ENCODE results near the gene FOXN3.
A peak's percentile ranks its signal among the peaks of the same experiment; 100 is the strongest.
"Not testable (repeated sequence)": the region's sequence is repeated elsewhere in the genome, so short reads cannot be mapped to it uniquely, and the experiment has no call there.

Gene FOXN3

DNA sequence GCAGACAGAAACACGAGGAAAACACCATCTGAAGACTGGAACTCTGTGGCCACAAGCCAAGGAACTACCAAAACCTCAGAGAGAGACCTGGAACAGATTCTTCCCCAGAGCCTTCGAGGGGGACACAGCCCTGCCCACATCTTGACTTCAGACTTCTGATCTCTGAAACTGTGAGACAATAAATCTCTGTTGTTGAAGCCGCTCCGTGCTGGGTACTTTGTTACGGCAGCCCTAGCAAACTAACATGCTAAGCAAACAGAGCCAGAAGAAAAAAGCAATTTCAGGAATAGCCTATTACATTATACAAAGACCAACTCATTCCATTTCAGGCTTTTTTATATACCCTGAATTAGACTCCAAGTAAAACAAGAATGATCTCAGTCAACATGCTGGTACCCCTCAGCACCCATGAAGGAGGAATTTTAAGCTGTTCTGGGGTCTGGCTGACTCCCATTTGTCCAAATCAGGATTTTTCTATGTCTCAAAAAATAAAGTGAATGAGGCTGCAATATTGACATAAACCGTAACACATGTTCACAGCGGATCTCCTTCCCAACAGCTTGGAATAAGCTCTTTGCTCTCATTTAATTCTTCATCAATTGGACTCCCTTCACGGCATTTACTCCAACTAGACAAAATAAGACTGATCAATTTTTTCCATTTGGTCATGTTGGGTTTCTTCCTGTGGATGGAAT lies 190.1 kb downstream of the FOXN3 start:
- no peak for DNase-seq

DNA sequence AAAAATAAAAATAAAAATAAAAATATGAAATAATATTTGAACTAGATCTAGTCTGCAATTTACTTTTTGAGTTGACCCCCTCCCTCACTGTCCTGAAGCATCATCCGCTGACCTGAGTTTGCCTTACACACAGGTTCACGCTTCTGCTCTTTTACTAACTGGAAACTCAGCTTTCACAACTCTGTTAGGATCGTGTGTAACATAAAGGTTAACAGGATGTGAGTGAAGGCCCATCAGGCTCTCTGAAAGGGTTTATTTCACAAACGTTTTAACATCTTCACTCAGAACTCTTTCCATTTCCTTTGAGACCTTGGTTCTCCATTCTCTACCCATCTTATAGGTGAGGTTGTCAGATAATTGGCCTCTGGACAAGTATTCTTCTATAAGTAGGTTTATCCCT lies 191.4 kb downstream of the FOXN3 start:
- no peak for DNase-seq

DNA sequence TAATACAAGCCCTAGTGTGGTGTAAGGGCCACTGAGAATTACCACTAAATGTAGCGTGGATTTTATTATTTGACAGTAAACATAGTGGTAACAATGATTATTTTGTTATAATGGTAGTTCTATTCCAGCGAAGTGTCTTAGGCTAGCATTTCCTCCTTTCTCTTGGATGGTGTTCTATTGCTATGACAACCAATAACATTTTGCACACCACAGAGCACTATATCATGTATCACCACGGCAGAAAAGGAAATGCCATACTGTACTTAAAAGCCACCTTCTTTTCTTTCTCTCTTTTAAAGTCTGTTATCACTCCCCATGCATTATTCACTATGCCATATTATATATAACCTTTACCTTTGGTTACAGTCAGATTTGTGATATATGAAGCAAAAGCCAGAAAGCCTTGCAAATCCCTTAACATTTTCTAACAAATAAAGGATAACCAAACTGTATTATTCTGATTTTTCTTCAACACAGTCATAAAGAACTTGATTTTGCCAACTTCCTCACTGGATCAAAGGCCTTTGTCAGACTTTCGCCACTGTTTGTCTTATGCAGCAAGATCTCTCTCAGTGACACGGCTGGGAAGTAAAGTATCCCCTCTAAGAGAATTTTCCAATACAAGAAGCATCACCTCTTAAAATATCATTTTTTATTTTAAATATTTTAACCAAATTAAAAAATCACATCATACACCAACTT lies 195.8 kb downstream of the FOXN3 start:
- peak; percentile 41 to 45 for DNase-seq

DNA sequence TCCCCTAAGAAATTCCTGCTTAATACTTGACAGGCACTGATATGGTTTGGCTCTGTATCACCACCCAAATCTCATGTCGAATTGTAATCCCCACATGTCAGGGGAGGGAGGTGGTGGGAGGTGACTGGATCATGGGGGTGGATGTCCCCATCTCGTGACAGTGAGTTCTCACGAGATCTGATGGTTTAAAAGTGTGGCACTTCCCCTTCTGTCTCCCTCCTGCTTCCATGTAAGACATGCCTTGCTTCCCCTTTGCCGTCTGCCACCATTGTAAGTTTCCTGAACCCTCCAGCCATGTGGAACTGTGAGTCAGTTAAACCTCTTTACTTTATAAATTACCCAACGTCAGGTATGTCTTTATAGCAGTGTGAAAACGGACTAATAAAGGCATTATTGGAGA lies 198.0 kb downstream of the FOXN3 start:
- peak; percentile 77 to 87 for DNase-seq

DNA sequence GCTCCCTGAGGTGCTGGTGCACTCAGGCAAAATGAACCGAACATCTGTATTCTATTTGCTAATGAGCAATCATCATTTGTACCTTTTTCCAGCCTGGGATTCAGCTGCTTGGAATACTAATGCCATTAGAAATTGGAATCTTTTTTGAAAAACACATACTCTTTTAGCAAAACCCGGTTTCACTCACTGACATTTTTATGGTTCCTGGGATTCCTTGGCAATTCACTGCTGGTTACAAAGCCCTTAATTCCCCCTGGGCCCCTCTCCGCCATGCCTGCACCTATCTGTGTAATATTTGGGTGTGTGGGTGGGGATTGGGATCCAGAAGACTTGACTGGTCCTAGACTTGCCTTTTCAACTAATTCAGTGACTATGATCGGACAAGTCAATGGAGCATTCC lies 199.1 kb downstream of the FOXN3 start:
- DNase-seq, result no peak

DNA sequence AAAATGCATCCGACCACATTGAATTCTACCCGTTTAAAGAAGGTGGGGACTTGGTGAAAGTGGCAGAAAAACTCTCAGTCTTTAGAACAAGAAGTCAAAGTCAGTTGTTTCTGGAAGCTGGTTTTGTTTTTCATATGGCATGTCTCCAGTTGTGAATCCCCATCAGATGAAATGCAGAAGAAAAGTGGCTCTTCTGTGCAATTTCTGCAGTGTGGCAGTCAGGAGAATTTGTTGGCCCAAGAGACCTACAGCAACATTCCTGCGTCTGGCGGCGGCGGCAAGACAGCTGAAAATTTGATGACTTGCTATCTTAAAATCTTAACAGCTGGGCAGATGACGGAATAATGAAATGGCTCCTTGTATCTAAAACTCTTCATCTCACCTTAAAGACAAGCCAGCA lies 201.5 kb downstream of the FOXN3 start:
- no peak for DNase-seq

DNA sequence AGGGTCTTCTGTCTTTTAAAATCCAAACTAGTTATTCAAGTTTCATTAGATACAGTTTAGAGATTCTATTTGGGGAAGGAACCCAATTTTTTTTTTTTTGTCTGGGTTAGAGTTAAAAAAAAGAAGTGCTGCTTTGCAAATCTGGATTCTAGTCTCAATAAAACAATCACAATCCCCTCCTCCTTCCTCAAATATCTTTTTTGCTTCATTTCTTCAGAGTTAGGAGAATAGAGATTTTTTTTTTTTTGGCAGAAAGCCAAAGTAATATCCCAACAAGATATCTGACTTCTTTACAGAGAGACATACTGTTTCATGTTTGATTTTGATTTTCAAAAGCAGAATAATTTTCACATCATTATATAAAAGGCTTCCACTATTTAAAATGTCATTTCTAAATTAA lies 201.9 kb downstream of the FOXN3 start:
- peak in 1 of 2 donors; percentile 33 for DNase-seq

DNA sequence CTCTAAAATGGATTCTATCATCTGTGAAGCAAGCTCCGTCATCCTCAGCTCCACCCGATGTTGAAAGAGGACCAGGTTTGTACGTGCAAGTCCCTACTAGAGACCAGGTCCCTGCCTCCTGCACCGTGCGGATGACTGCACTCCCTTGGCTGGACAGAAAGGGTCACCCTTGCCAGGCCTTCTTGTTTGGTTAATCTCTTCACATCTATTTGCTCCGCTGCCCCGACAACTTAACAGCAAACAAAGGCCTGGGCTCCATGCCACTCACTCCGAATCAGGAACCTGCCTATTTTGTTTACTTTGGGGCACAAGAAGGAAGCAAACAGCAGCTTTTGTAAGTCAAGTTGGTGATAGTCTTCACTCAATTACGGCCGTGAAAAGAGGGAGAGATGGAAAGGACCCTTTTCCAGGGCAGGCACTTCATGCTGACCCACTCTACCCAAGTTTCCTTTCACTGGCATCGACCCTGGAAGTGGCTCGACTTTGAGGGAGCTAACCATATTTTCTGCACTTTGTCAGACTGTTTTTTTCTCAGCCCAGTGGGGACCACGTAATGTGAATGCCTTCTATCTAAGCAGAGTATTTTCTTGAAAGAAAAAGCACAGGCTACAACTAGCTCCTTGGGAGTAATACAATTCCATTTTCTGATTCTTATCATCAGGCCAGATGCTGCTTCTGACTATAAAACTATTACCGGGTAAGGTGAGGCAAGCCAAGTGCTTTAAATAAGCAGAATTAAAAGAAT lies 202.6 kb downstream of the FOXN3 start:
- DNase-seq, result no peak

DNA sequence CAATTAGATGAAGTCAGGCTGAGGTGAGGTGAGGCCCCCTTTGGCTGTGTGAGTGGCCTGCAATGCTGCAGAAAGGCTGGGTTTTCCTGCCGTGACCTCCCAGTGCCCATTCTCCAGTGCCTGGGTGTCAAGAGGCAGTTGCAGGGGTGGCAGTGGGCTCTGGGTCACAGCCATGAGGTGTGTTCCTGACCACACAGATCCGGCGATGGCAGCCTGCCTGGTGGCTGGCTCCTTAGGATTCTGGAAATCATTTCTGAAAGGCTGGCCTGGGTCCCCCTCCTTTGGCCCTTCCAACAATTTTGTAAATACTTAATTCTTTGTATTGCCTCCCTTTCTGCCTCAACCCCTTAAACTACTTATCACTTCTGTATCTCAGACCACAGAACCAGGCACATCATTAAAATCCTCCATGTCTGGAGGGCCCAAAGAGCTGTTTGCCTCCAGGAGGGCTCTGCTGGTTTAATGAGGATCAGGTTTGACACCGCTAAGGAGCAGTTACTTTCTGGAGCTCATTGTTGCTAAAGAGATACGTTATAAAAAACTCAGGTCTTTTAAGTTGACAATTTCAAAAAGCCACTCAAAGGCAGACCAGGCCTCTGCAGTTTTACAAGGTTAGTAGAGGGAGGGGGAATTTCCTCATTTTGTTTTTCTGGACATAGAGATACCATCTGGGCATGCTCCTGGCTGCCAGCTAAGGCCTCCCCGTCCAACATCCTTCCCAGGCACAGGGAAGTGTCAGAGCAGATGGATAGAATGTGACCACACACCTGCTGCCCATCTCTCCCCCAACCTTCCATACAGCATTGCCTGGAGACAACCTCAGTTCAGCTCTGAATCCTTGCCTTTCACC lies 204.4 kb downstream of the FOXN3 start:
- DNase-seq, result no peak

DNA sequence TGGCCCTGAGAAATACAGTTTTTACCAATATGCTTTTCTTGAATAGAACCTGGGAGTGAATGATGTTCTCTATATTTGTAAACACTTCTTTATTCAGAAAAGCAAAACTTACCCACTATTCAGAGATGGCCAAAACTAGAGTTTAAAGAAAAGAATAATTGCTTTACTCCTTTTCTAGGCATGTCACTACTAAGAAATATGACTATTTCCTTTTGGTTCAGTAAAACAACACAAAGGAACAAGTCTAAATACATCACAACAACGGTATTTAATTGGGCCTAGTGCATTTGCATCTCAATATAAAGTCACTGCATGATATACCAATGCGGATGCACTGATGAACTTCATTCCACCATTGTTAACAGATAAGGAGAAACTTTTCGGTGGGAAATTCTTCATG lies 207.5 kb downstream of the FOXN3 start:
- DNase-seq, result no peak

DNA sequence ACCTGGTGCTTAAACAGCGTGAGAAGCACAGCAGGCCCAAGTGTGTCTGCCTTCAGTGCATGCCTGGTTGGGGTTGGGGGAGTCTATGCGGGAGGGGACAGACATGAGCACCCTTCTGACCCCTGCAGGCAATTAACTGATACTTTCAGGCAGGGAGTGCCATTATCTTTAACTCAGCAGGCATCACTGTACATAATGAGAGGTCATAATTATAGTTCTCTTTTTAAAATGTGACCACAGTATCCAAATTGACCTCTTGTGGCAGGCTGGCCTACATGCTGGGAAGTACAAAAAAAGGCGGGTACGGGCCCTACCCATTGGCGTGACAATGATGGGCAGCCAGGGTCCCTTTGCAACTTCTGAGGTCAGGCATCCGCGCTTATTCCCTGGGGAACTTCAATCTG lies 209.1 kb downstream of the FOXN3 start:
- no peak for DNase-seq

DNA sequence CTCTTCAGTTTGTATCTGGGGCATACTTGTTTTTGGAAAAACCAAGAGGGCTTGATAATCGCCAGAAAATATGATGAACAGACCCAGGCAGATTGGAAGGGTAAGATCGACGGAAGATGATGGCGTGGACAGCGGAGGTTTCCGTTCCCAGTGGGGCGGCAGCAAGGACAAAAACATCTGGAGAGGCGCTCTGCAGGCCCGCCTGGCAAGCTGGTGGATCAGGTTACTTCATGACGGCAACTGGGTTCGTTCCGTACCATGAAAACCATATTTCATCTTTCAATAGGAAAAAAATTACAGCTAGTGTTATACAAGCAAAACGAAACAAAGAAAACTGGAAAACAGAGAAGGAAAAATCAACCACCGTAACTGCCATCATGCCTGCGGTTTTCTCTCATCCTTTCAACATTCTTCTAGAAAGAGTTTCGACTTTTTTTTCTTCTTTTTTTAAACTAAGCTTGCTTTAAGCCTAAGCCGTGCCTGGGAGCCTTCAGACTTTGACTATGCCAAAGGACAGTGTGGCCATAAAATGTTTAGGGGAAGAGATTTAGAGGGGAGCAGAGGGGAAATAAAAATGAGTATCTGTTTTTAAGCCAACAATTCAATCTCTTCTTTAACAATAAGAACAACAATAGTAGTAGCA lies 210.5 kb downstream of the FOXN3 start:
- no peak for DNase-seq

DNA sequence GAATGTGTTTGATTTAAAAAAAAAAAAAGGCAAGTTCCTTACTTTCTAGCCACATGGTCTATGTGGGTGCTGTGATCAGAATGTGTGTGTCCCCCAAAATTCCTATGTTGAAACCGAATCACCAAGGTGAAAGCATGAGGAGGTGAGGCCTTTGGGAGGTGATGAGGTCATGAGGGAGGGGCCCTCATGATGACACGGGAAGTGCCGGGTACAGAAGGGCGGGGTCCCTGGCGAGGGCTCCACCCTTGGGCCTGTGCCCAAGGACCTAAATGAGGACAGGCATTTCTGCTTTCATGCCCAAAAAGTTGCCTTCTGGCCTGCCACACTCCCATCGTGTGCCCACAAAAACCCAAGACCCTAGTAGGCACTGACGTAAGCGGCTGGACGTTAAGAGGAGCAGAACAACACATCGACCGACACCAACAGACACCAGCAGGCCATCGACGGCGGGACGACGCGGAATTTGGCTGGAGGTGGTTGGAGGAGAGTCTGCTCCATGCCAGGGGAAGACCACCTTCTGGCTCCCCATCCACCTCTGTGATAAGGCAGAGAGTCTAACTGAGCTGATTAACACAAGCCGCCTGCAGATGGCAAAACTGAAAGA lies 211.8 kb downstream of the FOXN3 start:
- peak in 1 of 2 donors; percentile 10 for DNase-seq

DNA sequence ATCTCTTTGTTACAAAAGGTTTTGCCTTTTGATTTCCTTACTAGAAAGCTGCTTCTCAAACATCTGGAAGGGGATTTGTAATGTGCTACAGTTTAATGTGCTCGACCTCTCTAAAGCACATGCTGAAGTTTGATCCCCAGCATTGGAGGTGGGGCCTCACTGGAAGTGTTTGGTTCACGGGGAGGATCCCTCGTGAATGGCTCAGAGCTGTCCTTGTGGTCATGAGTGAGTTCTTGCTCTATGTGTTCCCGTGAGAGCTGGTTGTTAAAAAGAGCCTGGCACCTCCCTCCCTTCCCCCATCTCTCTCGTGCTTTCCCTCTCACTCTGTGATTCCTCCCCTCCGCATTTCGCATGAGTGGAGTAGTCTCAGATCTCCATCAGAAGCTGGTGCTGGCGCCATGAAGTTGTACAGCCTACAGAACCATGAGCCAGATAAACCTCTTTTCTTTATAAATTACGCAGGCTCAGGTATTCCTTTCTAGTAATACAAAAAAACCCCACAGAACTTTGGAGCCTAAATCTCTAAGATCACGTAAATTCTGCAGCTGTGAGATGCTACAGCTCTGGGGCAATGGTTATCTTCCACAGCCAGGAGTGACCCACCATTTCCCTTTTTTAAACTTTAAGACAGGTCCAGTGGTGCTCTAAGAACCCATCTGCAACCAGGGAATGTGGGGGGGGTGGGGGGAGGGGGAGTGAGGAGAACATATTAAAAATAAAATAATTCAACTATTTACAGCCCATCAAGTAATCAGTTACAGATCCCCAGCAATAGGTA lies 214.4 kb downstream of the FOXN3 start:
- no peak for DNase-seq

DNA sequence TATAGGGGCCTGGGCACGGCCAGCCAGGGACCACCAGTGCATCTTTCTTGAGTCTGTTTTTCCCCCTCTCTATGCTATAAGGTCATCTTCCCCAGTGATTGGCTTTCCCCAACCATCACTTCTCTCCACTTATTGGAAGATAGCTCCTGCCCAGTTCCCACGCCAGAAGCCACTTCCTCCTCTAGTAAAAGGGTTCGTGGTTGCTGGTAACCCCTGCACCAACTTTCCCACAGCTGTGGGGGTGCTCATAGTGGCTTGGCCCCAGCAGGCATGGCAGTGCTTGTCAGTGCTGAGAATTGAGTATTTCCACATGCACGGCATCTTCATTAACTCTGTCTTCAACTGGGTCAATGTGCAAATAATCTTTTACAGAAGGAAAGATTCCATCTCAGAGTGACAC lies 215.4 kb downstream of the FOXN3 start:
- peak; percentile 21 to 69 for DNase-seq

DNA sequence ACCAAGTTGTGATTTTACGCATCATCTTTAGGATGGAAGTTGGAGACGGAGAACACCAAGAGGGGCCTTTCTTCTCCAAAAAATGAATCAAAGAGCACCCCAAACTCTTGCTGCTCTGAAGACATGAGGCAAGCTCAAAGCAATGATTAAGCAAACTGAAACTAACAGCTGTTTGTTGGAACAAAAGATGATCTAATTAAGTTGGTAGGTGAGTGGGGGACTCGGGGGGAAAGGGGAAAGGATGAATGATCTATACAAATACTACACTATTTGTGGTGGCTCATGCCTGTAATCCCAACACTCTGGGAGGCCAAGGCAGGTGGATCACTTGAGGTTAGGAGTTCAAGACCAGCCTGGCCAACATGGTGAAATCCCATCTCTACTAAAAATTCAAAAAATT lies 217.7 kb downstream of the FOXN3 start:
- not testable (repeated sequence) for DNase-seq

DNA sequence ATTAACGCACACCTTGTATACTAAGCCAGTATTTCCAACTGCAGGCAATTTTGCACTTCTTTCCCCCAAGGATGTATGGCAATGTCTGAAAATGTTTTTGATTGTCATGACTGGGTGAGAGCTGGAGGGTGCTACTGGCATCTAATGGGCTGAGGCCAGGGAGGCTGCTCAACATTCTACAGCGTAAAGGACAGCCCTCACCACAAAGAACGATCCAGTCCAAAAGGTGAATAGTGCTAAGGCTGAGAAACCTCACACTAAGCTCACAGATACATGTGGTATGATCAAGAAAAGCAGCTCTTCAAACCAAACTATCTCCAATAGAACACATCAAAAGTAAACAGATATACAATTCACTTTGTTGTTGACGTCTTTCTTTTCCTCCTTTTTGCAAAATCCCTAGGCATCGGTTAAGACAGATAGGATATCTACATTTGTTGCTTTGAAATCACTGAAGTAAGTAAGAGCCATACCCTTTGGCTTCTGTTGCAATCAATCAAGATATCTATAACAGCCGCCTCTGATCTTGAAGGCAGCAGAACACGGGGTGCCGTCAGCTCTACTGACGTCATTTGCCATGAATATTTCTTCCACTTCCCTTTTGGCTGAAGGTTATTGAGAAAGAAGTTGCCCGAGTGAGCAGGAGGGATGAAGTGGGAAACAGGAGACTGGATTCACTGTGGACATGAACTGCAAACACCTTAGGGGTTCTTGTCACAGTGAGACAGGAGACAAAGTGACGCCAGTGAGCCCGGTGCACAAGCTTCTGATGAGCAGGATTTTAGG lies 218.3 kb downstream of the FOXN3 start:
- DNase-seq, result peak; percentile 89 to 90

DNA sequence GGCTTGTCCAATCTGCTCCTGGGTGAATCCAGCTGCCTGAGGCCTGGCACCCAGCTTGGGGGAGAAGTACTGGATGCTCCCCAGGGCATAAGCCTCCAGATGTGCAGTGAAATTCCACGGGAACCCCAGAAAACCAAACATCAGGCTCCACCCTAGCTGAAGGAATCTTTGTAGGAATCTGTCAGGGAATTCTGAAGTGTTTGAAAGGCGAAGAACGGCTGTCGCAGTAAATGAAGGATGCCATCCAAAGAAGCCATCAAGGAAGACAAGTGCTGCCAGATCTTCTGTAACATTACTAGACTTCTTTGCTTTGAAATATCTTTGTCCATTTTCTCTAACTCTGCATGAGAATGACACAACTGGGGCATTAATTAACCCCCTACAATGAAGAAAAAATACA lies 219.4 kb downstream of the FOXN3 start:
- no peak for DNase-seq

DNA sequence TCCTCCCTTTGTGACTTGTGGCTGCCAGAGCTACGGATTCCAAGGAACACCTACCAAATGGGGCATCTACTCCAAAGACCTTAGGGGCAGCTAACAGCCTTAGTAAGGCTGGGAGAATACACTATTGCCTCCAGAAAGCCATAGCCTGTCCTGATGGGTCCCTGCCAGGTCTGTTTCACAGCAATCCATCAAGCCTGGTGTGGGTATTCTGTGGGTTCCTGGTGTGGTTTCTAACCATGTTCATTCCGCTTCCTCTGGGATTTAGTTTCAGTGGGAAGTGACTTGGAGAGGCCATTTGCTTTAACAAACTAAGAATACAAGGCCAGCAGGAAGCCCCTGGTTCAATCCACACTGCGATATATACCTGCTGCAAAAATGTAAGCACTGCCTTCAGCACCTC lies 220.5 kb downstream of the FOXN3 start:
- DNase-seq, result no peak

DNA sequence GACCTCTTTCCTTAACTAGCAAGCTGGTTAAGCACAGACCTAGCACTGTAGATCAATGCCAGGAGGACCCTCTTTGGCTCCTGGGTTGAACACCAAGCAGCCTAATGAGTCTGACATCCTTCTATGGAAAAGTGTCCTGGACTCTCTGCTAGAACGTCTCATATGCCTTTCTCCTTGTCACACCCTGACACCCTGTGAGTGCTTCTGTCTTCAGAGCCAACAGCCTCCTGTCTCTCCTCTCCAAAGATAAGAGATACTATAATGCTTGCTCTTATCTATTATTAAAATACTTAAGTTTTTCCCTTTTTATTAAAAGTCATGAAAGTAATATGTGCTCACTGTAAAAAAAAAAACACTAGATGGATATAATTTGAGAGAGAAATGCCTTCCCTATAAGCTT lies 222.7 kb downstream of the FOXN3 start:
- DNase-seq, result no peak
